ENCODE data around the gene CREB3. TPM values are rescaled to one million over a fixed set of nuclear protein-coding genes. Genes with fewer than 3 reads are reported as not detected.
A peak's percentile ranks its signal among the peaks of the same experiment; 100 is the strongest.

Gene CREB3
- total and polyA plus RNA-seq, 2 of the 4 experiments (the other 2 are of a cell fraction) = 60.7 to 106 TPM

DNA sequence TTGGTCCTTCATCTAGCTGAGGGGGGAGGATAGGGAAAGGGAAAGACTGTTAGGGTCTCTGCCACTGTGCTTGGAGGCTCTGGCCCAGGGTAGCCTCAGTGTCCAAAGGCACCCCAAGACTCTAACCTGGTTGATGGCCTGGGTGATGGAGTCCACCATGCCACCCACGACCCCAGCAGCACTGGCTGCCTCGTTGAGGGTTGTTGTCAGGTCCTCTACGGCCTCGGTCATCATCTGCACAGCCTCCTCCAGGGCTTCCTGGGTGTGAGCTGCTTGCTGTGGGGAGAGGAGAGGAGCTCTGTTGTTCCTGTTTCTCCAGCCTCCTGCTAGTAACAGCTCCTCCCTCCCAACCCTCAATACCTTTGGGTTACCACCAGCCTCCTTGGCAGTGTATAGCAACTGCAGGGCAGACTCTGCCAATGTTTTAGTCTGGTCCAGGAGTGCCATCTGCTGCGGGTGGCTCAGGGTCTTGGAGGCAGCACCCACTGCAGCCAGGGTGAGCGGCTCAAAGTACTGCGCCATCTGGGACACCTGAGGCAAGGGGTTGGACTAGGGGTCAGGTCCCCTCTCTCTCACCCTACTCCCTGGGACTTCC lies 26.5 kb upstream of the CREB3 start:
- Histone ChIP-seq H3K14ac (replicated peaks; ENCODE audit: low read depth, low read length) (no peak overlapping the region), H2BK20ac (ENCODE audit: low read depth, low read length) (no peak overlapping the region), H3K9me3 (ENCODE audit: control insufficient read depth, insufficient read depth, low read length) (no peaks in the 10 kb centered on the region), H3K23ac (ENCODE audit: low read depth, low read length) (no peak overlapping the region), H4K20me1 (ENCODE audit: insufficient read depth, low read length) (peaks cover 13% of the 10 kb centered on the region), H3K4me2 (ENCODE audit: low read depth, low read length) (no peak overlapping the region), H3K36me3 (ENCODE audit: control insufficient read depth, insufficient read depth, low read length) (peaks cover 84% of the 10 kb centered on the region), H2AFZ (replicated peaks; ENCODE audit: low read length, poor library complexity) (no peak overlapping the region), H3K9me1 (ENCODE audit: insufficient read depth, low read length) (peaks cover 7% of the 10 kb centered on the region), H3K79me1 (ENCODE audit: low read depth in 1 of 2, low read length in 2 of 2) (peaks cover 62 to 69% of the 10 kb centered on the region in 2 experiments), H3K18ac (ENCODE audit: low read depth, low read length) (no peak overlapping the region), H2BK5ac (ENCODE audit: low read depth, low read length, poor library complexity, severe bottlenecking) (no peak overlapping the region), H3K4ac (ENCODE audit: low read depth, low read length) (no peak overlapping the region), H3K27me3 (ENCODE audit: control insufficient read depth, insufficient read depth, low read length) (no peaks in the 10 kb centered on the region), H3K9ac (ENCODE audit: low read depth, low read length) (no peak overlapping the region), H3K4me1 (ENCODE audit: control insufficient read depth, insufficient read depth, low read length) (no peaks in the 10 kb centered on the region), H3K56ac (ENCODE audit: extremely low read depth, insufficient read depth, low read length) (no peak overlapping the region), H4K8ac (ENCODE audit: low read depth in 2 of 2, low read length in 2 of 2) (no peak overlapping the region), H3K4me3 (ENCODE audit: insufficient read depth, low read depth, low read length) (no peak overlapping the region), H3K27ac (ENCODE audit: insufficient read depth, low read length) (no peak overlapping the region), H2AK5ac (ENCODE audit: low read depth, low read length) (no peak overlapping the region), H2BK120ac (ENCODE audit: low read depth, low read length) (no peak overlapping the region), H2BK15ac (ENCODE audit: low read depth, low read length) (no peak overlapping the region), H2AK9ac (replicated peaks; ENCODE audit: low read depth, low read length, poor library complexity) (no peak overlapping the region), H4K91ac (ENCODE audit: insufficient read depth, low read depth, low read length) (no peak overlapping the region), H4K5ac (ENCODE audit: low read depth, low read length) (no peak overlapping the region)
- no CpG with 5 or more reads among the region's 7 CpGs for WGBS, 2 experiments (ENCODE audit: extremely low coverage in 2 of 2, insufficient read length in 1 of 2)
- in situ Hi-C loops (cut with MboI; ENCODE audit: low sequenced_read_pairs) = no loop called here
- no peak for TF ChIP-seq FOS (IDR thresholded peaks at IDR 0.05; ENCODE audit: low read depth, low read length)
- no peak for TF ChIP-seq MAFK (IDR thresholded peaks at IDR 0.05; ENCODE audit: low read depth, low read length)
- no peak for TF ChIP-seq CHD1 (IDR thresholded peaks at IDR 0.05; ENCODE audit: low read depth, low read length)
- no peak for TF ChIP-seq RFX5 (IDR thresholded peaks at IDR 0.05; ENCODE audit: low read depth, low read length)
- TF ChIP-seq, protein P1, sequence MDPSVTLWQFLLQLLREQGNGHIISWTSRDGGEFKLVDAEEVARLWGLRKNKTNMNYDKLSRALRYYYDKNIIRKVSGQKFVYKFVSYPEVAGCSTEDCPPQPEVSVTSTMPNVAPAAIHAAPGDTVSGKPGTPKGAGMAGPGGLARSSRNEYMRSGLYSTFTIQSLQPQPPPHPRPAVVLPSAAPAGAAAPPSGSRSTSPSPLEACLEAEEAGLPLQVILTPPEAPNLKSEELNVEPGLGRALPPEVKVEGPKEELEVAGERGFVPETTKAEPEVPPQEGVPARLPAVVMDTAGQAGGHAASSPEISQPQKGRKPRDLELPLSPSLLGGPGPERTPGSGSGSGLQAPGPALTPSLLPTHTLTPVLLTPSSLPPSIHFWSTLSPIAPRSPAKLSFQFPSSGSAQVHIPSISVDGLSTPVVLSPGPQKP (IDR thresholded peaks at IDR 0.05; ENCODE audit: borderline replicate concordance, low read depth, low read length) = no peak
- TF ChIP-seq SMC3 (IDR thresholded peaks at IDR 0.05; ENCODE audit: low read depth, low read length) = no peak
- intact Hi-C loops (cut with micrococcal nuclease) = no loop called here
- dilution Hi-C loops (cut with HindIII; ENCODE audit: low sequenced_read_pairs, unreplicated experiment) = no loop called here
- TSS peak; percentile 88 for BruUV-seq (replicated peaks)
- ATAC-seq (ENCODE audit: low read depth) (no peak), DNase-seq (no peak)
- POLR2A ChIA-PET (ENCODE audit: unreplicated experiment) = no interaction called here
- CTCF ChIA-PET = interaction anchor here (1.2 kb wide), 1 partner anchor 9 kb away, joined by 3 read pairs; no protein-coding TSS in a partner anchor

All from IMR-90 (cell line).